Endothelial cell of umbilical vein (primary cell): ENCODE measurements around the gene TMEM119. TPM values are rescaled to one million over a fixed set of nuclear protein-coding genes. Genes with fewer than 3 reads are reported as not detected.

Source experiments
- BruUV-seq: library from RNA; stranded (reverse); fragments of 400-500 nt; replicated peaks from 2 replicates; lab custom pipeline; 2021; lab: Mats Ljungman, UMichigan
- CTCF ChIA-PET: fragments of 300-600, 350-600 bp; sonication (Branson Sonifier 250); formaldehyde crosslinking; loops from one replicate; lab custom pipeline; 2021; ENCODE audit warnings: antibody characterized with exemption, inconsistent platforms; lab: Charles Lee
- POLR2A ChIA-PET: fragments of 300-600, 350-600 bp; sonication (Branson Sonifier 250); formaldehyde crosslinking; loops from one replicate; lab custom pipeline; 2021; ENCODE audit warnings: antibody characterized with exemption, inconsistent platforms; lab: Charles Lee
- DNase-seq: peaks from one replicate; pipeline ENCODE4 v3.0.0-alpha.2; 2011; ENCODE audit warnings: low read depth, low spot score
- FAIRE-seq: peaks from 2 replicates; lab custom pipeline; 2011; peaks lifted over from hg19 to GRCh38; lab: Jason Lieb, UNC
- H2AFZ ChIP-seq: 2 replicates; pipeline ENCODE4 v1.6.0; 2012; ENCODE audit warnings: low read depth, low read length, control low read depth, inconsistent platforms
- H3K27ac ChIP-seq: 2 replicates; pipeline ENCODE4 v1.5.1; 2011; ENCODE audit warnings: low read depth, mild to moderate bottlenecking, control low read depth, low read length, moderate library complexity; ENCODE audit not compliant: insufficient read depth
- H3K27me3 ChIP-seq, 2 experiments: 2 replicates each; pipeline versions ENCODE4 v1.6.0 to v1.6.1; 2011; ENCODE audit warnings: low read length in 2 of 2, mixed read lengths in 1 of 2; ENCODE audit not compliant: control insufficient read depth in 2 of 2, insufficient read depth in 2 of 2
- H3K36me3 ChIP-seq, 2 experiments: 2 replicates in 1 of 2; 3 replicates in 1 of 2; pipeline ENCODE4 v1.5.1; 2011; ENCODE audit warnings: low read length in 2 of 2, mild to moderate bottlenecking in 1 of 2, moderate library complexity in 1 of 2; ENCODE audit not compliant: control insufficient read depth in 2 of 2, insufficient read depth in 2 of 2; ENCODE audit errors: extremely low read depth in 1 of 2
- H3K4me1 ChIP-seq: 3 replicates; pipeline ENCODE4 v1.5.1; 2011; ENCODE audit warnings: mild to moderate bottlenecking, low read length; ENCODE audit not compliant: control insufficient read depth, insufficient read depth; ENCODE audit errors: extremely low read depth
- H3K4me2 ChIP-seq: 2 replicates; pipeline ENCODE4 v1.6.1; 2011; ENCODE audit warnings: low read length, control low read depth, mixed read lengths; ENCODE audit not compliant: insufficient read depth
- H3K4me3 ChIP-seq, 3 experiments: fragments of 200-600 bp in 1 of 3; sonication (generic), shearing (Covaris generic) in 1 of 3; replicated peaks in 1 of 3; 2 replicates each; pipeline ENCODE4 v1.5.1; 2011 to 2016; ENCODE audit warnings: control low read depth in 3 of 3, low read length in 3 of 3, mild to moderate bottlenecking in 2 of 3, inconsistent platforms in 1 of 3, low read depth in 1 of 3, moderate library complexity in 1 of 3; ENCODE audit not compliant: insufficient read depth in 1 of 3
- H3K79me2 ChIP-seq: 2 replicates; pipeline ENCODE4 v1.6.0; 2012; ENCODE audit warnings: low read length, inconsistent platforms; ENCODE audit not compliant: control insufficient read depth, insufficient read depth
- H3K9ac ChIP-seq: replicated peaks from 2 replicates; pipeline ENCODE3; 2011; ENCODE audit warnings: low read length, control low read depth; ENCODE audit not compliant: insufficient read depth; ENCODE audit errors: extremely low read depth
- H3K9me1 ChIP-seq: replicated peaks from 3 replicates; pipeline ENCODE4 v1.6.0; 2011; ENCODE audit warnings: mild to moderate bottlenecking, low read length; ENCODE audit not compliant: control insufficient read depth, insufficient read depth; ENCODE audit errors: extremely low read depth
- H3K9me3 ChIP-seq: replicated peaks from 2 replicates; pipeline ENCODE4 v1.5.1; 2012; ENCODE audit warnings: low read length, inconsistent platforms; ENCODE audit not compliant: control insufficient read depth, insufficient read depth
- H4K20me1 ChIP-seq: replicated peaks from 2 replicates; pipeline ENCODE3; 2011; ENCODE audit warnings: mild to moderate bottlenecking, low read length; ENCODE audit not compliant: control insufficient read depth, insufficient read depth; ENCODE audit errors: extremely low read depth
- EZH2 ChIP-seq: IDR thresholded peaks from 2 replicates; pipeline ENCODE4 v1.6.1; 2012; ENCODE audit warnings: borderline replicate concordance, low read depth, mild to moderate bottlenecking, moderate library complexity, low read length, inconsistent platforms; ENCODE audit not compliant: severe bottlenecking
- GATA2 ChIP-seq: IDR thresholded peaks from 2 replicates; pipeline ENCODE4 v1.7.0; 2011; ENCODE audit warnings: low read depth, mild to moderate bottlenecking, moderate library complexity, mixed read lengths, low read length; ENCODE audit not compliant: insufficient read length, insufficient read depth
- JUN ChIP-seq: IDR thresholded peaks from 2 replicates; pipeline ENCODE4 v1.6.1; 2011; ENCODE audit warnings: borderline replicate concordance, low read depth; ENCODE audit not compliant: insufficient read length, insufficient read depth
- MYC ChIP-seq: IDR thresholded peaks from one replicate; pipeline ENCODE4 v1.6.1; 2011; ENCODE audit warnings: mild to moderate bottlenecking, low read depth, low read length
- POLR2A ChIP-seq: IDR thresholded peaks from 2 replicates; pipeline ENCODE4 v1.6.1; 2012; ENCODE audit warnings: low read depth, mild to moderate bottlenecking, control low read depth, low read length
- POLR2AphosphoS5 ChIP-seq: IDR thresholded peaks from 2 replicates; pipeline ENCODE4 v1.6.1; 2012; ENCODE audit warnings: low read depth, mild to moderate bottlenecking, control low read depth, low read length, moderate library complexity; ENCODE audit not compliant: insufficient read depth
- dilution Hi-C: fragments of 300-500 bp; cut with MboI; formaldehyde crosslinking; loops from one replicate; pipeline ENCODE4 v1.15.0; 2019; ENCODE audit warnings: low sequenced_read_pairs; ENCODE audit not compliant: extremely low pct_ligation_motif_present
- intact Hi-C: fragments of 100-400 bp; cut with micrococcal nuclease; formaldehyde crosslinking; loops from one replicate; pipeline ENCODE4 v1.10.0; 2022
- polyA plus RNA-seq, 4 experiments: library from polyadenylated mRNA; depleted of rRNA in 3 of 4; stranded (reverse) in 3 of 4; unstranded in 1 of 4; fragments of >200 nt; gene quantifications; 2 replicates each; pipeline versions ENCODE4 v1.2.1 to v1.2.3, GENCODE V29; 2011 to 2012; ENCODE audit warnings: missing spikeins in 1 of 4
- total RNA-seq: library from RNA; stranded (reverse); gene quantifications from 2 replicates; pipeline ENCODE4 v1.2.3, GENCODE V29; 2021
- TF ChIP-seq, protein P1 (sequence below): IDR thresholded peaks from 2 replicates; pipeline ENCODE4 v1.6.1; 2011; ENCODE audit not compliant: insufficient read depth, insufficient read length
- TF ChIP-seq, protein P2 (sequence below), 2 donors: IDR thresholded peaks; 1 replicate in 1 of 2; 2 replicates in 1 of 2; pipeline ENCODE4 v1.5.1; 2011; ENCODE audit warnings: low read length in 2 of 2, mild to moderate bottlenecking in 2 of 2, moderate library complexity in 2 of 2, control low read depth in 1 of 2, inconsistent platforms in 1 of 2, low read depth in 1 of 2; ENCODE audit not compliant: insufficient read depth in 1 of 2; ENCODE audit errors: extremely low read depth in 1 of 2

The TMEM119 gene
- total and polyA plus RNA-seq, 2 donors (not counting 3 experiments of a cell fraction or from before 2014, with no cell fraction given) = not detected

DNA sequence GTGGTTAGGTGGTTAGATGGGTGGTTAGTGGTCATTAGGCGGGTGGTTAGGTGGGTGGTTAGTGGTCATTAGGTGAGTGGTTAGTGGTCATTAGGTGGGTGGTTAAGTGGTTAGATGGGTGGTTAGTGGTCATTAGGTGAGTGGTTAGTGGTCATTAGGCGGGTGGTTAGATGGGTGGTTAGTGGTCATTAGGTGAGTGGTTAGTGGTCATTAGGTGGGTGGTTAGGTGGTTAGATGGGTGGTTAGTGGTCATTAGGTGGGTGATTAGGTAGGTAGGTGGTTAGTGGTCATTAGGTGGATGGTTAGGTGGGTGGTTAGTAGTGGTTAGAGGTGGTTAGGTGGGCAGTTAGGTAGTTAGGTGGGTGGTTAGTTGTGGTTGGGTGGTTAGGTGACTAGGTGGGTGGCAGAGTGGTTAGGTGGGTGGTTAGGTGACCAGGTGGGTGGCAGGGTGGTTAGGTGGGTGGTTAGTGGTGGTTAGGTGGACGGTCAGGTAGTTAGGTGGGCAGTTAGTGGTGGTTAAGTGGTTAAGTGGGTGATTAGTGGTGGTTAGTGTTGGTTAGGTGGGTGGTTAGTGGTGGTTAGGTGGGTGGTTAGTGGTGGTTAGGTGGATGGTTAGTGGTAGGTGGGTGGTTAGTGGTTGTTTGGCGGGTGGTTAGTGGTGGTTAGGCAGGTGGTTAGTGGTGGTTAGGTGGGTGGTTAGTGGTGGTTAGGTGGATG, 8.0 kb upstream of the TMEM119 start:
- BruUV-seq = no TSS peak
- H3K27ac ChIP-seq = no peak overlapping the region
- no peak for TF ChIP-seq MYC
- no peak for TF ChIP-seq EZH2
- TF ChIP-seq, protein P1, sequence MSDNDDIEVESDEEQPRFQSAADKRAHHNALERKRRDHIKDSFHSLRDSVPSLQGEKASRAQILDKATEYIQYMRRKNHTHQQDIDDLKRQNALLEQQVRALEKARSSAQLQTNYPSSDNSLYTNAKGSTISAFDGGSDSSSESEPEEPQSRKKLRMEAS = no peak
- TF ChIP-seq POLR2A = no peak
- TF ChIP-seq GATA2 = no peak
- no peaks in the 10 kb centered on the region for H3K4me1 ChIP-seq
- FAIRE-seq = no peak
- CTCF ChIA-PET = interaction anchor here (1.6 kb wide), 1 partner anchor 10 kb away, joined by 3 read pairs; no protein-coding TSS in a partner anchor
- no peaks in the 10 kb centered on the region for H3K9me1 ChIP-seq
- H3K4me3 ChIP-seq = no peak overlapping the region
- H3K27me3 ChIP-seq = no peaks in the 10 kb centered on the region
- no peak for DNase-seq
- H3K9ac ChIP-seq = no peak overlapping the region
- H3K79me2 ChIP-seq = no peaks in the 10 kb centered on the region
- dilution Hi-C loops (no loop called here), intact Hi-C loops (no loop called here)
- H3K9me3 ChIP-seq = no peaks in the 10 kb centered on the region
- no peaks in the 10 kb centered on the region for H4K20me1 ChIP-seq
- no peak overlapping the region for H3K4me2 ChIP-seq
- H3K36me3 ChIP-seq = no peaks in the 10 kb centered on the region
- H2AFZ ChIP-seq = no peak overlapping the region
- POLR2A ChIA-PET = no interaction called here

DNA sequence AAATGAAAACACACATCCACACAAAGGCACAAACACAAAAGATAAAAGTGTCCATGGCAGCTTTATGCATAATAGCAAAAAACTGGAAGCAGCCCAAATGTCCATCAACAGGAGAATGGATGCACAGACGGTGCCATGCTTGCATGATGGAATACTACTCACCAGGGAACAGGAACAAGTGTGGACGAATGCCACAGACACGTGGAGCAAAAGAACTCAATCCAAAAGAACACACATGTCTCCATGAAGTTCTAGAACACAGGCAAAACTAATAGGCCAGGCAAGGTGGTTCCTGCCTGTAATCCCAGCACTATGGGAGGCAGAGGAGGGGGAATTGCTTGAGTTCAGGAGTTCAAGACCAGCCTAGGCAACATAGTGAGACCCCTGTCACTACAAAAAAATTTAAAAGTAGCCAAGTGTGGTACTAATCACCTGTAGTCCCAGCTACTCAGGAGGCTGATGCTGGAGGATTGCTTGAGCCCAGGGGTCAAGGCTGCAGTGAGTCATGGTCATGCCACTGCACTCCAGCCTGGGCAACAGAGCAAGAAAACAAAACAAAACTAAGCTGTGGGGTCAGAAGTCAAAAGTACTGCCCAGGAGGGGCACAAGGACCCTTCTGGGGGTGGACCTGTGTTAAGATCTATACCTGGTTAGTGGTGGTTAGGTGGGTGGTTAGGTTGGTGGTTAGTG, 7.3 kb upstream of the TMEM119 start:
- no peak for DNase-seq
- Histone ChIP-seq H3K9me3 (no peaks in the 10 kb centered on the region), H3K4me1 (no peaks in the 10 kb centered on the region), H3K9me1 (no peaks in the 10 kb centered on the region), H2AFZ (no peak overlapping the region), H3K27me3 (no peaks in the 10 kb centered on the region), H3K4me3 (no peak overlapping the region), H3K4me2 (no peak overlapping the region), H3K27ac (no peak overlapping the region), H3K36me3 (no peaks in the 10 kb centered on the region), H4K20me1 (no peaks in the 10 kb centered on the region), H3K79me2 (no peaks in the 10 kb centered on the region), H3K9ac (no peak overlapping the region)
- dilution Hi-C loops = no loop called here
- peak; percentile 15 for FAIRE-seq
- ChIA-PET POLR2A (no interaction called here), CTCF (interaction anchor here (1.2 to 1.6 kb wide), 2 partner anchors 10 to 13 kb away, joined by 3 to 5 read pairs; no protein-coding TSS in a partner anchor)
- BruUV-seq = no TSS peak
- TF ChIP-seq, protein P1 = no peak
- TF ChIP-seq POLR2AphosphoS5 (no peak), GATA2 (no peak), JUN (no peak), MYC (no peak), EZH2 (no peak)
- TF ChIP-seq, protein P2, sequence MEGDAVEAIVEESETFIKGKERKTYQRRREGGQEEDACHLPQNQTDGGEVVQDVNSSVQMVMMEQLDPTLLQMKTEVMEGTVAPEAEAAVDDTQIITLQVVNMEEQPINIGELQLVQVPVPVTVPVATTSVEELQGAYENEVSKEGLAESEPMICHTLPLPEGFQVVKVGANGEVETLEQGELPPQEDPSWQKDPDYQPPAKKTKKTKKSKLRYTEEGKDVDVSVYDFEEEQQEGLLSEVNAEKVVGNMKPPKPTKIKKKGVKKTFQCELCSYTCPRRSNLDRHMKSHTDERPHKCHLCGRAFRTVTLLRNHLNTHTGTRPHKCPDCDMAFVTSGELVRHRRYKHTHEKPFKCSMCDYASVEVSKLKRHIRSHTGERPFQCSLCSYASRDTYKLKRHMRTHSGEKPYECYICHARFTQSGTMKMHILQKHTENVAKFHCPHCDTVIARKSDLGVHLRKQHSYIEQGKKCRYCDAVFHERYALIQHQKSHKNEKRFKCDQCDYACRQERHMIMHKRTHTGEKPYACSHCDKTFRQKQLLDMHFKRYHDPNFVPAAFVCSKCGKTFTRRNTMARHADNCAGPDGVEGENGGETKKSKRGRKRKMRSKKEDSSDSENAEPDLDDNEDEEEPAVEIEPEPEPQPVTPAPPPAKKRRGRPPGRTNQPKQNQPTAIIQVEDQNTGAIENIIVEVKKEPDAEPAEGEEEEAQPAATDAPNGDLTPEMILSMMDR (IDR thresholded peaks at IDR 0.05; ENCODE audit: extremely low read depth in 1 of 2, insufficient read depth in 1 of 2, low read depth in 1 of 2, low read length in 2 of 2) = no peak
- intact Hi-C loops = no loop called here
